Stimulated activated CD4-positive, alpha-beta T cell treated with anti-CD3 and anti-CD28 coated beads, Interleukin-2, amount 100 ng/mL, for 4 hours (primary cell): ENCODE results near the gene DDC.
"Not testable (repeated sequence)": the region's sequence is repeated elsewhere in the genome, so short reads cannot be mapped to it uniquely, and the experiment has no call there.

Experiments used
- DNase-seq: peaks from one replicate; pipeline ENCODE4 v3.0.0-alpha.2; 2020; ENCODE audit warnings: low read depth

Gene DDC

DNA sequence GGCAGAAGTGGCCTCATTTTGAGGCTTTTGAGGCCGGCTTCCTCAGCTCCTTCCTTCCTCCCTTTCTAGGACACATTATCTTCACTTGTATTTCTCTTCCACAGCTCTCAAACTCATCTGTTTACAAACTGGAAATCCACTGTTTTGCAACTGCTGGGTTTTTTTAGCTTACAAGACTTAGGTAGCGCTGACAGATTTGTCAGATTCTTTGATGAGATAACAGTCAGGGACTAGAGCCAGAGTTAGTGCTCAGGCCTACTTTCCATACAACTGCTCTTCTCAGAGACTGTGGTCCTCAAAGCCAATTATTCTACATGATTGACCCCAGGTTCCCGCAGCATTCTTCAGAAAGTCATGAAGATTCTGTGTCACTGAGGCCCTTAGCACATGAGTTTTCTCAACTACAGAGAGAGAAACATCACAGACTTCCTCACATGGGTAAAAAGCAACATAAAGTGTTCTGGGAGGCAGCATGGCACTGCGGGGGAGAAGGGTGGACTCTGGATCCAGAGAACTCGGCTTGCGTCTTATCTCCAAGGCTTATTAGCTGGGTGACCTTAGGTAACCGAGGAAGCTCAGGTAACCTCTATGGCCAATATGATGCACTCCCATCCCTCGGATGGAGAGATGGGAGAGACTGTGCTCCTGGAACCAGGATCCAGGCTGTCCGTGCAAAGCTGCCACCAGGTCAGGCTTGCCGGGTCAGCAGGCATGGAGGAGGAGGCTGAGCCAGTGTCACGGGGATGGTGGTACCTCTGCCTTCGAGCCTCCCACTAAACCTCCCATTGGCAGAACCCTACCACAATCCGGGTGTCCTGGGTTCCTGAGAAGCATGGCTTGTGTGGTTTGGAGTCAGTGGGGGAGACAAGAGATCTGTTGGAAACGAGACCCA is 10.5 kb downstream of the DDC start:
- no peak for DNase-seq

DNA sequence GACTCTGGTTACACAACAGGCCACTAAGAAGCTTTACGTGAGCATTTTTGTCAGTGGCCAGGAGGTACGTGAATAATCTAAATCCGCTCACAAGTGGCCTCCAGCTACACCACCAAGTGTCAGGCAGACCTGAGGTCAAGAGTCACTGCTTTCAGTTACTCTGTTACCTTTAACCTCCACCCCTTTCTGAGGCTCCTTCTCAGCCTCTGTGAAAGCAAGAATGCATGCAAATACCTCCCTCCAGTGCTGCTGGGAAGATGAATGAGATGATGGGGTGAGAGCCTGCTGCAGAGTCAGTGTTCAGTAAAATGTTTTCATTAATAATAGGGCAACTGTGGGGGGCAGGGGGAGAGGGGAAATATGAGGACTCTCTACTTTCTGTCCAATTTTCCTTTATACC is 11.2 kb downstream of the DDC start:
- no peak for DNase-seq

DNA sequence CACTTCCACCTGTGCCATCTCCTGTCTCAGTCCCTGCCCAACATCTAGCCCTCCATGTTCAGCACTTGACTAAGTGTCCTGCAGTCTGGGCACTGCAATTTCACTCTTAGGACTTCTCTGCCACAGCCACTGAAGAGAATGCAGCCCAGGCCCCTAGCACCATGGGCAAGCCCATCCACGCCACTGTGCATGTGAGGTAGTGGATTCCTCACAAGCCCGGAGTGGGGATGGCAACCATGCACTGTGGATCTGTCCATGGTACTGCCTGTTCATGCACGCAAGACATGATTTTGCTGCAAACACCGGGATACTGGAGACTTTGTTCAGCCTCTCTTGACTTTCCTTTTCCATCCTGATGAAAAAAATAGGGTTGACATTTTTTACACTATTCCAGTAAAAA is 12.3 kb downstream of the DDC start:
- DNase-seq, result no peak

DNA sequence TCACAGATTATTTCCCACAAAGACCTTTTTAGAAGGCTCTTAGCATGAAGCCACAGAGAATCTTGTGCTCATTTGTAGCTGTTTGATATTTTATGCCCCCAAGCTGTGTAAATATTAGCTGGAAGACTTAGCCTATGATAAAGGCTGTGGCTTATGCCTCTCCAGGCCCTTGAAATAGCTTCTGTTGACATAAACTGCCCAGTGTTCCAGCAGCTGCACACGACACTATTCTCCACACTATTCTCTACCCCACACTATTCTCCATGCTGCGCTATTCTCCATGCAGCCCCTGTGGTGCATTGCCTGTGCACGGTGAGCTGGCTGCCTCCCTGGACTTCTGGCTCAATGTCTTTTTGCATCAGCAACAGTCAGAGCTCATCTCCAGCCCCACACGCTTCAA is 13.1 kb downstream of the DDC start:
- DNase-seq, result no peak

DNA sequence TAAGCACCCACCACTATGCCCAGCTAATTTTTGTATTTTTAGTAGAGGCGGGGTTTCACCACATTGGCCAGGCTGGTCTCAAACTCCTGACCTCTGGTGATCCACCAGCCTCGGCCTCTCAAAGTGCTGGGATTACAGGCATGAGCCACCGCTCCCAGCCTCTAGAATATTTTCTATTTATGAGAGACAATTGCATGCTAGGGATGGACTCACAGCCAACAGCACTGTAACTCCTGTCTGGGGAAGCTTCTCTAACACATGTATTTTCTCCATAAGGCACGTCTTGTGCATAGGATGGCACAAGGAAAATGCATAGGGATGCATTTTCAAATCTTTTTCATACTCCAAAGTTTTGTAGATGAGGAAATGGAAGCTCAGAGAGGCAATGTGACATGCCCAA is 19.6 kb downstream of the DDC start:
- DNase-seq, result not testable (repeated sequence)

DNA sequence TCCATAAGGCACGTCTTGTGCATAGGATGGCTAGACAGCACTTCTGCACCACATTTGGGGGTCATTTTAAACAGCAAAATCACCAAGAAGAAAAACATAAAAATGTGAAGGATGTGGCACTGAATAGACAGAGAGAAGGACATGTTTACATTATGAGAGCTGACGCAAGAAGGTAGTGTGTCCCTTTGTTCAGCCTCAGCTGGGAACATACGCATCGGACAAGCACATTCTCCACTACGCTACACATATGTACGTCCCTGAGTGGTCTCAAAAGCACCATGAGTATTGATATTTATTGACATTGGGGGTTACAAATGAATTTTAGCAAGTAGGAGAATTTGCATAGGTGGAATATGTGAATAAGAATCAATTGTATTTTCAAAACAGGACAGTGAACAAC is 20.2 kb downstream of the DDC start:
- DNase-seq, result no peak

DNA sequence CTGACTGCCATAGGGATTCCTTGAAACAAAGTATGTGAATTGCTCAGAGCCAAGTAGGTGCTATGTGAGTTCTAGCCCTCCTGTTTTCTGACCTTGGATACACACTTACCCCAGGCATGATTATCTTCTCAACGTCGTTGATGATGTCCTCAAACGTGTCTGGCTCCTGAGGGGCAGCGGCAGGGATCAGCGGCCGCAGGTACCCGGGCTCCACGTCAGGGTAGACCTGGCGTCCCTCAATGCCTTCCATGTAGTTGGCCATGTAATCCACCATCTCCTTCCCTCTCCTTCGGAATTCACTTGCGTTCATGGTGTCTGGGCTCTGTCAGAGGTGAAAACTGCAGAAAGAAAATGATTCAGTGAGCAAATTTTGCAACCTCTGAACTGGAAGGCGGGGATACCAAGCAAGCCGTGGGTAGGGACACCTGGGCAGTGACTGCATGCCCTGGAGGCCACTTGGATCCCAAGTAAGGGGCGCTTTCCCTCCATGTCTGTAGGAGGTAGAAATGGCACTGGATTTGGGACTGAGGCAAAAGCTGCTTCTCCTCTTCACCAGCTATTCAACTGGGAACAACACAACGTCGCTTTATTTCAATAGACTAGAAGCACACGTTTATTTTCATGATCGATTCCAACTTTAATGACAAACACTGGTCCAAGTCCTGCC is 21.3 kb downstream of the DDC start:
- DNase-seq, result no peak

DNA sequence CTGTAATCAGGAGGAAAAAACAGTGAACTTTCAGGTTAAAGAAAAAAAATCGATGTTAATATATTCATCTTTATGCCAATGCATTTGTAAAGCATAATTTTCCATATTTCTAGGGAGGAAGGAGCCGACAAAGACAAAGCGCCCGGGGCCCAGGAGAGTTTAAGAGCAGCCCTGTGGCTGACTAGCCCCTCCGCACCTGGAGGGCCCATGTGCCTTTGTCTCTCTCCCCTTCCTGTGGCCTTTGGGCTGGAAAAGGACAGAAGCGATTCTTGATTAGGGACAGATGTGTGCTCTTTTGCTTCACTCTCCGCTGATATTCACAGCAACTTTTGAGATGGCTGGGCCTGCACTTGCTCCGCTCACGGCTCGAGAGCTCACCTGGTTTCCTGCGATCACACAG is 23.1 kb downstream of the DDC start:
- no peak for DNase-seq

DNA sequence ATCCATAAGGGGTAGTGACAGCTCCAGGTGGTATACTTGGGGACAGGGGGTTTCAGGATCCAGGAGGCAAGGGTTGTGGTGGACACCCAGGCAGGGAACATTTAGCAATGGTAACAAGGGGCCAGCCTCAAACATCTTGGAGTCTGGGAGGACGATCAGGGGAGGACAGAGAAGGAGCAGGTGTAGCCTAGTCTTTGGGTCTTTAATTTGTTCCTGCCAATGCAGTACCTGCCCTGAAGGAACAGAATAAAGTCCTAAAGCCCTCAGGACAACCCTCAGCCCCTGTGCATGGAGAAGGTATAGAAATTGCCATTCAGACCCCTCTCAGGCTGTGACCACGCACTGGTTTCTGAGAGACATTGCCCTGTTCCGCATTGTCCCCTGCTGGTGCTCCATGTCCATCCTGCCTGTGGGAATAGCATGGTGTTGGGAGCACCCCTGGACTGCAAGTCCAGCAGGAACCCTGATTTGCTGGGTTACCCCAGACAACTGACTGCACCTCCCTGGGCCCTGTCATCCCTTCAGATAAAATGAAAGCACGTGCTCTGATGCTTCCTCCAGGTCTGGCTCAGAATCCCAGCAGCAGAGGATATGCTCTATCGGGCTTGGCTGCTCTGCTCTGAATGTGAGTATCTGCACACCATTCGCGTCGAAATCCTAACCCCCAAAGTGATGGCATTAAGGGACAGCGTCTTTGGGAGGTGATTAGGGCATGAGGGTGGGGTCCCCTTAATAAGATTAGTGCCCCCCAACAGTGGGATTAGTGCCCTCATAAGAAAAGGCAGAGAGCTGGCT is 24.2 kb downstream of the DDC start:
- DNase-seq, result no peak

DNA sequence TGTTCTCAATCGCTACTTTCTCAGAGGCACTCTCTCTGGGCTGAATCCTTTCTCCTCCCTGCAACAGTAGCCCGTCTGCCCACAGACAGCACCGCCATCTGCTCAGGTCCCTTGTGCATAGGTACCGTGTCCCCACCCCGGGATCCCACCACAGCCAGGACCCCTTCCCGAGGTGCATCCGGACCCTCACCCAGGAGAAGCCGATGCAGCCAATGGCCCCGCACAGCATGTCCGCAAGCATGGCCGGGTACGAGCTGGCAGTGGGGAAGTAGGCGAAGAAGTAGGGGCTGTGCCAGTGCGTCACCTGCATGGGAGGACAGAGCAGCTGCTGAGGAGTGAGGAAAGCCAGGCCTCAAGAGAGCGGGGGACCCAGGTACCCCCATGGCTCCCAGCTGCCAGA is 25.5 kb downstream of the DDC start:
- no peak for DNase-seq

DNA sequence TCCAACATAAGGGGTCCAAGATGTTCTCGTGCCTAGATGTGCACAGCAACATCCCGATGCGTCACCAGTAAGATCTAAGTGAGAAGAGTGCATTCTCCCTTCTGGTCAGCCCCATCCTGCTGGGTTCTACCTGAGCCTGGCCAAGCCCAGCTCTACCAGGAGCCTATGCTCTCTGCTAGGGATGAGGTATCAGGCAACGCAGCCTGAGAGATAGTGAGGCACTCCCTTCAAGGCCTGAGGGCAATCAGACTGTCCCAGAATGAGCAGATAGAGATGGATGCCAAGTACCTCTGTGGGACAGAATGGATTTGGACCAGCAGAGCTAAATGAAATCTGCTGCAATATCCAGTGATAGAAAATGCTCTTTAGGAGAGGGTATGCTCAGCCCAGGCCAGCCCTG is 26.7 kb downstream of the DDC start:
- no peak for DNase-seq

DNA sequence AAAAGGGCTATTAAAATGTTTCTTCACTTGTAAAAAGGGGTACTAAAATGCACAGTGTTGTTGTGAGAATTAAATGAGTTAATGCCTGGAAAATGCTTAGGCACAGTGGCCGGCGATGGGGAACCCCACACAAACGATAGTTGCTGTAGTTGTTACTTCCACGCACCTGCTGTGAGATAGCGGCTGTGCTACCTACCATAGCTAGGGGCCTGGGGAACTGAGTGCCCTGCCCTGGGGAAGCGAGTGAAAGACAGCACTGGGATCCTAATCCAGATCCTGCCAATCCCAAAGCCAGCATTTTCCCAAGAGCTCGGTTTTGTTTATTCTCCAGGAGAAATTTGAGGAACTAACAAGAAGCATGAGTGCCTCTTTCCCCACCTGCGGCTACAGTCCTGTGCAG is 27.8 kb downstream of the DDC start:
- no peak for DNase-seq

DNA sequence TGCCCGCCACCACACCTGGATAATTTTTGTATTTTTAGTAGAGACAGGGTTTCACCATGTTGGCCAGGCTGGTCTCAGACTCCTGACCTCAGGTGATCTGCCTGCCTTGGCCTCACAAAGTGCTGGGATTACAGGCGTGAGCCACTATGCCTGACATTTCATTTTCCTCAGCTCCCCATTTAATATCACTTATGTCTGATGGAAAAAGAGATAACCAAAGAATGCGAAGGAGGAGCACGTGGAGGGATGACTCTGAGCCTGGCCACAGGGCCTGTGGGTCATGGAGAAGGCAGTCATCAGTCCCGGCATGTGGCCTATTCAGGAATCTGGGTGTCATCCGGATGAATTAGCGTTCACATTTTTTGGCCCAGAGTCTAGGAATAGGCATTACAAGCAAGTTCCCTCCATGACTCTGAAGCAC is 29.9 kb downstream of the DDC start:
- not testable (repeated sequence) for DNase-seq

DNA sequence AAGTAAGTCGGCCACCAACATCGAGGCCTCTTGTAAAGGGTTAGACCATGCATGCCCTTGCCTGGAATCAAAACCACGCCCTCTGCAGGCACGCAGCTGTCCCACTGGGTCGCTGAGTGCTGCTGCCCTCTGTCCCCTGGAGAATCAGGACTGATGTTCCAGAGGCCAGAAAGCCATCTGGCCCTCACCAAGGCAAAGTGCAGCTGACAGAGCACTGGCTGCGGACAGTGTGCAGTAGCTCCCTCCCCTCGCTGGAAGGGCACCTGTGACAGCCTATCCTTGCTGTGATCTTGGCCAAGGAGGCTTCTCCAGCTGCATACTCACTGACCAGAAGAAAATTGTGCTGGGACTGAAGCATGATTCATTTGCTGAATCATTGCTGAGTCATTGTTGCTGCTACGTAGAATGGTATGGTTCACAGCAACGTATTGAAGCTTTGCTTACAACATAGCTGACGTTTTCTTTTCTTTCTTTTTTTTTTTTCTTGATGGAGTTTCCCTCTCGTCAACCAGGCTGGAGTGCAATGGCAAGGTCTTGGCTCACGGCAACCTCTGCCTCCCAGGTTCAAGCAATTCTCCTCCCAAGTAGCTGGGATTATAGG is 30.4 kb downstream of the DDC start:
- DNase-seq, result no peak

DNA sequence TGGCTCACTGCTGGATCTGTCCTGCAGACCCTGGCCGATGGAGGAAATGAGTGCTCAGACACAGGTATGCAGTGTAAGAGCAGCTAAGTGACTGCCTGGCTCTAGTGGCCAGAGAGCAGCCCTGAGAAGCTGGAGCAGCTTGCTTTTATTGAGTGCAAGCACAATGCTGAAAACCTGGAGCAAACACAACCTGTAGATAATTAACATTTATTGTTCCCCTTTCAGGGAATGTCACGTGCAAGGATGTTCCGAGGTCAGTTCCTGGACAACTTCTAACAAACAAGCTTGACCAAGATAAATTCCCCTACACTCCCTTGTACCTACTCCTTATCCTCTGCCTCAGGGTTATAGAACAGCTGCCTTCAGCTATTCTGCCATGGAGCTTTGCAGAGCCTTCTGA is 31.3 kb downstream of the DDC start:
- DNase-seq, result no peak

DNA sequence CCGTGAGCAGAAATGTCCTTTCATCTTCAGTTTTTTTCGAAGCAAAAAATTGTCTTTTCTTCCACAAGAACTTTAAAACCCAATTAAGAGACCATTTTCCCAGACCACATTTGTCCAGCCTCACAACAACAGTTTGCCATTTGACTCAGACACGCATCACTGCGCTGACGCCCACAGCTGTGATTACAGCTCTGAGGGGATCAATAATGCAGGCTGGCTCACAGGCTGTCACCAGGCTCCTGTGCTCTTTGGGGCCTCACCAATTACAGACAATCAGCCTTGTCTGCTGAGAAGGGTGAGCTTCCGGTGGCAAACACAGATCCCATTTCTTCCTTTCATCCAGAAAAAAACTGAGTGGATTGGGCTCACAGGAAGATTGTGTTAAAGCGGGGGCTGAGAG is 33.3 kb downstream of the DDC start:
- no peak for DNase-seq

DNA sequence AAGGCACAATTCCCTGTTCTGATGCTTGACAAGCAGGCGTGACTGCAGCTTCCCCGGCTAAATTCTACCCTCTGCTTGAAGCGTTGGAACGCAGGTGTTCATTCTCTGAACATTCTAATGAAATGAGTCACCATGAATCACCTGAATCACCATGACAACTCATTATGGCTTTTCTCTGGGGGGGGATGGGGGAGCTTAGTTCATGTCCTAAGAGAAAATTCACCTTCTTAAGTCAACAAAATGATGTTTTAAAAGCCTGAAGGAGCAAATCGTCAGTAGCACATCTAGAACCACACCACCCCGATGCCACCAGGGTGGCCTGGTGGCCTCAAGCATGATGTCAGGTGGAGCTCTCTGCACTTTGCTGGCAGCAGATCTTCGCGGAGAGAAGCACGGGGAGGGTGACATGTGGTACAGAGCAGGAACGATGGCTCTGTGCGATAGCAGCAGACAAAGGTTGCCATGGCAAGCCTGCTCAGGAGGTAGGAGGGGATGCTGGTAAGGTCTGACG is 33.7 kb downstream of the DDC start:
- DNase-seq, result peak; percentile 12

DNA sequence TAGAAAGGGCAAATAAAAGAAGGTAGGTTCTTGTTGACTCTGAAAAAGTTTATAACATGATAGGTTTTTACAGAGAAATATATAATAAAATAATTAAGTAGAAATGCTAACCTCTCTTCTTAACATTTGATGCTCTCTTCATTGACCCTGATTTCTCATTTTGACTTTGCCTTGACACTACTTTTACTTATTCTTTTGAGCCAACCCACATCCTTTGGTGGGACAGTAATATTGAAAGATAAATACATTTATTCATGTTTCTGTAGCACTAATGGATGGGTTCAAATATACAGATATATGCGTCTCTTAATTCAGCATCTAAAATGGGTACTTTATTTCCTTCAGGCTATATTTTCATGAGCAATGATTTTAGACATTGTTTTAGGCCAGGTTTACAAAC is 34.4 kb downstream of the DDC start:
- no peak for DNase-seq

DNA sequence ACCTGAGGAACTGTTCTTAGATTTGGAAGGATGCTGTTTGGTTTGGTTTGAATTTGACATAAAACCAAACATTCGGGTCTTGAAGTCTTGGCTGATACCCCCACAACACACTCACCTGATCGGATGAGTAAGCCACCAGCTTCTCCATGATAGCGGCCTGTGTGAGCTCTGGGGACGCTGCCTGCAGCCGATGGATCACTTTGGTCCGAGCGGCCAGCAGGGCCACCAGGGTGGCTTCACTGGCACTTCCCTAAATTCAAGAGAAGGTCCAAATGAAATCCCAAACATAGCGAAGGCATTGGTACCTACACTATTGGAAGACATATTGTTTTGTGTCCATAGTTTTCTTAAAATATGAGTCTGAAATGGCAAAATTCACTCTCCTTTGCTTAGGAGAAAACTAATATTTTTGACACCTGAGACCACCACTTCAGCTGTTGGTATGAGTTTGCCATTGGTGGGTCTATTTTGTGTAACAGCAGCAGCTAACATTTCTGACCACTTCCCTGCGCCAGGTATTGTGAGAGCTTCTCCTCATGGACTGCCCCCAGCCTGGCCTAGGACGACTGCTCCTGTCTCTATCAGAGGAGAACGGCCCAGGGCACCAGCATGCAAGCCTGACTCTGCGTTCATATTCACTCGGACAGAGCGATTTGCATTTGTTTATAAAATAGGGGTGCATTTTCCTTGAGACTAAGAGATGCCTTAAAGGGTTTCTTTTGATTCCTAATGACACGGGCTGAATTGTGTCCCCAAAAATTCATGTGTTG is 35.9 kb downstream of the DDC start:
- no peak for DNase-seq

DNA sequence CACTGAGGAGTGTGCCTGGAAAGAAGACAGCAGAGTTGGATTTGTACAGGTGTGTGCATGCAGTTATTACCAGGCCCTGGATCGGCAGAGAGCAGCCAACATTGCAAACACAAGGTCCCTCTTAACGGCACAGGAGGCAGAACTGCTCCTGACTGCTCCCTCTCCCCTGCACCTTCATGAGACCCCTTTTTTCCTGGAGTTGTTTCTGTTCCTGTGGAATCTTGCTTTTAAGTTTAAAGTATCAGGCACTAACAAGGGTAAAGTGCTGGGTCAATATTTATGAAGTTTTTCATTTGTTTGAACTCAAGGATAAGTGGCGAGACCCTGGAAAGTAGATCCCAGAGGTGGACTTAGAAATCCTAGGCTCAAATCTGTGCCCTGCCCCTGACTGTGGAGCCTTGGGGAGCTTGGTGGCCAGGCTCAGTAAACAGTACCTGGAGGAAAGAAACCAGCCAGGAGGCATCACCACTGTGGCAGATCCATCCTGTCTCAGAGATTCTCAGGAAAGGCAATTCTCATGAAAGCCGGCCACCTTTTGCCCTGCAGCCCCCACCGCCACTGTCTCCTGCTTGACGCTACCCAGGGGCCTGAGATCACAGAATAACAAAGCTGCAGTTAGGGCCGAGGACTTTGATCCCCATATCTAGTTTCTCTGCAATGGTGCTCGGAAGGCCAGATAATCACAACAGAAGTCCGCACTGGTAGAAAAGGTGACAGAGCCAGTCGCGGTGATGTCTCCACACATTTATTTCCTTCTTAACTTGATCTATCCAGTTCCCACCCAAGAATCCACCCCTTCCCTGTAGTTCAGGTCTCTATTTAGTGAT is 36.7 kb downstream of the DDC start:
- no peak for DNase-seq

DNA sequence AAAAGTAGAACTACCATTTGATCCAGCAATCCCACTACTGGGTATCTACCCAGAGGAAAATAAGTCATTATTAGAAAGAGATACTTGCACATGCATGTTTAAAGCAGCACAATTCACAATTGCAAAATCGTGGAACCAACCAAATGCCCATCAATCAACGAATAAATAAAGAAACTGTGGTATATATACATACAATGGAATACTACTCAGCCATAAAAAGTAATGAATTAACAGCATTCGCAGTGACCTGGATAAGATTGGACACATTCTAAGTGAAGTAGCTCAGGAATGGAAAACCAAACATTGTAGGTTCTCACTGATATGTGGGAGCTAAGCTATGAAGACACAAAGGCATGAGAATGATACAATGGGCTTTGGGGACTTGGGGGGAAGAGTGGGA is 45.9 kb downstream of the DDC start:
- not testable (repeated sequence) for DNase-seq
